Mesendoderm (in vitro differentiated cells): Measurements from ENCODE around the gene EIF1AX.
"Not testable (repeated sequence)": the region's sequence is repeated elsewhere in the genome, so short reads cannot be mapped to it uniquely, and the experiment has no call there.

Source experiments
- DNase-seq: peaks from one replicate; pipeline ENCODE4 v3.0.0; 2013
- H2AK5ac ChIP-seq: 2 replicates; pipeline ENCODE4 v1.6.1; 2013; ENCODE audit warnings: low read length, inconsistent platforms
- H2BK120ac ChIP-seq: 2 replicates; pipeline ENCODE4 v1.6.1; 2013; ENCODE audit warnings: low read depth, mild to moderate bottlenecking, low read length, moderate library complexity, mixed read lengths
- H2BK15ac ChIP-seq: replicated peaks from 2 replicates; pipeline ENCODE4 v1.6.1; 2013; ENCODE audit warnings: low read depth, mild to moderate bottlenecking, moderate library complexity
- H2BK5ac ChIP-seq: 2 replicates; pipeline ENCODE4 v1.6.1; 2013; ENCODE audit warnings: low read length, inconsistent platforms
- H3K18ac ChIP-seq: 2 replicates; pipeline ENCODE4 v1.6.1; 2013; ENCODE audit warnings: mild to moderate bottlenecking, low read length, mixed read lengths
- H3K23ac ChIP-seq: one replicate; pipeline ENCODE4 v1.6.1; 2013; ENCODE audit warnings: low read length
- H3K27ac ChIP-seq: 2 replicates; pipeline ENCODE4 v1.5.1; 2013; ENCODE audit warnings: low read depth, mild to moderate bottlenecking, inconsistent platforms, low read length, moderate library complexity
- H3K27me3 ChIP-seq: 2 replicates; pipeline ENCODE4 v1.6.1; 2013; ENCODE audit warnings: low read length, control low read depth, mild to moderate bottlenecking, inconsistent platforms; ENCODE audit not compliant: insufficient read depth, poor library complexity
- H3K36me3 ChIP-seq: 2 replicates; pipeline ENCODE4 v1.6.1; 2013; ENCODE audit warnings: low read length, inconsistent platforms; ENCODE audit not compliant: control insufficient read depth, insufficient read depth
- H3K4ac ChIP-seq: one replicate; pipeline ENCODE4 v1.6.1; 2013; ENCODE audit warnings: low read depth, mild to moderate bottlenecking, low read length, moderate library complexity
- H3K4me1 ChIP-seq: 2 replicates; pipeline ENCODE4 v1.6.1; 2013; ENCODE audit warnings: low read depth, low read length, inconsistent platforms; ENCODE audit not compliant: control insufficient read depth
- H3K4me2 ChIP-seq: 2 replicates; pipeline ENCODE4 v1.6.1; 2013; ENCODE audit warnings: low read length
- H3K4me3 ChIP-seq: 2 replicates; pipeline ENCODE4 v1.5.1; 2013; ENCODE audit warnings: mild to moderate bottlenecking, low read length
- H3K56ac ChIP-seq: one replicate; pipeline ENCODE4 v1.6.1; 2013; ENCODE audit warnings: low read length
- H3K79me1 ChIP-seq: 2 replicates; pipeline ENCODE4 v1.6.1; 2013; ENCODE audit warnings: low read length, inconsistent platforms
- H3K79me2 ChIP-seq: 2 replicates; pipeline ENCODE4 v1.6.1; 2013; ENCODE audit warnings: mild to moderate bottlenecking, low read length; ENCODE audit not compliant: control insufficient read depth, insufficient read depth
- H3K9ac ChIP-seq: 2 replicates; pipeline ENCODE4 v1.6.1; 2013; ENCODE audit warnings: low read length, inconsistent platforms
- H4K5ac ChIP-seq: one replicate; pipeline ENCODE4 v1.6.1; 2013; ENCODE audit warnings: low read length
- H4K8ac ChIP-seq: one replicate; pipeline ENCODE4 v1.6.1; 2013; ENCODE audit warnings: low read depth, mild to moderate bottlenecking, control low read depth, low read length, moderate library complexity
- WGBS: extraction: QIAGEN DNeasy Blood & Tissue Kit; methylation state at CpG from one replicate; pipeline ENCODE4 v1.1.7; 2013; ENCODE audit warnings: low lambda C conversion rate, missing lambda C conversion rate; ENCODE audit not compliant: insufficient coverage; ENCODE audit errors: extremely low coverage; 5-methylcytosine and 5-hydroxymethylcytosine counted together

The EIF1AX gene

GRCh38 chrX:20173313-20173712 lies 31.7 kb upstream of the EIF1AX start:
- H3K36me3 ChIP-seq: no peaks in the 10 kb centered on the region
- no peak overlapping the region for H3K4me3 ChIP-seq
- H3K23ac ChIP-seq: no peak overlapping the region
- no peaks in the 10 kb centered on the region for H3K79me1 ChIP-seq
- H2BK5ac ChIP-seq: no peak overlapping the region
- no peak overlapping the region for H4K5ac ChIP-seq
- DNase-seq: no peak
- H3K4me2 ChIP-seq: no peak overlapping the region
- no peak overlapping the region for H2BK120ac ChIP-seq
- H4K8ac ChIP-seq: no peak overlapping the region
- no peak overlapping the region for H3K9ac ChIP-seq
- no peak overlapping the region for H2BK15ac ChIP-seq
- H3K27me3 ChIP-seq: no peaks in the 10 kb centered on the region
- no peak overlapping the region for H3K56ac ChIP-seq
- no peak overlapping the region for H3K4ac ChIP-seq
- no peak overlapping the region for H3K18ac ChIP-seq
- no peaks in the 10 kb centered on the region for H3K79me2 ChIP-seq
- no peak overlapping the region for H2AK5ac ChIP-seq
- WGBS: no CpG with 5 or more reads among the region's 2 CpGs
- no peaks in the 10 kb centered on the region for H3K4me1 ChIP-seq
- no peak overlapping the region for H3K27ac ChIP-seq

GRCh38 chrX:20171887-20172286 lies 30.2 kb upstream of the EIF1AX start:
- Histone ChIP-seq H3K18ac (no peak overlapping the region), H3K79me1 (no peaks in the 10 kb centered on the region), H3K36me3 (no peaks in the 10 kb centered on the region), H3K79me2 (no peaks in the 10 kb centered on the region), H3K27ac (no peak overlapping the region), H2BK15ac (no peak overlapping the region), H2BK5ac (no peak overlapping the region), H3K4me2 (no peak overlapping the region), H3K4me3 (no peak overlapping the region), H4K8ac (no peak overlapping the region), H2BK120ac (no peak overlapping the region), H3K27me3 (no peaks in the 10 kb centered on the region), H3K4ac (no peak overlapping the region), H3K4me1 (no peaks in the 10 kb centered on the region), H2AK5ac (no peak overlapping the region), H4K5ac (no peak overlapping the region), H3K56ac (no peak overlapping the region), H3K9ac (no peak overlapping the region), H3K23ac (no peak overlapping the region)
- no peak for DNase-seq
- no CpG with 5 or more reads among the region's 3 CpGs for WGBS

- not testable (repeated sequence) for DNase-seq, H3K18ac ChIP-seq, H3K36me3 ChIP-seq, H3K56ac ChIP-seq, H3K79me2 ChIP-seq, H2BK120ac ChIP-seq, H2AK5ac ChIP-seq, H3K4me3 ChIP-seq, H3K27me3 ChIP-seq, H3K4me2 ChIP-seq, H4K8ac ChIP-seq, H3K9ac ChIP-seq, H2BK15ac ChIP-seq, H3K79me1 ChIP-seq, H3K27ac ChIP-seq, H3K4me1 ChIP-seq, H2BK5ac ChIP-seq, H3K23ac ChIP-seq, H4K5ac ChIP-seq, H3K4ac ChIP-seq
Measured at GRCh38 chrX:20162516-20162915, 20.9 kb upstream of the EIF1AX start.

- Histone ChIP-seq H2BK5ac (no peak overlapping the region), H2AK5ac (no peak overlapping the region), H3K79me2 (no peaks in the 10 kb centered on the region), H3K27me3 (no peaks in the 10 kb centered on the region), H3K4me3 (no peak overlapping the region), H3K9ac (no peak overlapping the region), H2BK120ac (no peak overlapping the region), H3K56ac (no peak overlapping the region), H3K4me1 (no peaks in the 10 kb centered on the region), H3K36me3 (no peaks in the 10 kb centered on the region), H3K27ac (no peak overlapping the region), H3K4ac (no peak overlapping the region), H4K5ac (no peak overlapping the region), H3K23ac (no peak overlapping the region), H4K8ac (no peak overlapping the region), H2BK15ac (no peak overlapping the region), H3K18ac (no peak overlapping the region), H3K4me2 (no peak overlapping the region), H3K79me1 (no peaks in the 10 kb centered on the region)
- WGBS: no CpG with 5 or more reads among the region's 4 CpGs
- no peak for DNase-seq
Measured at GRCh38 chrX:20159797-20160385, 18.3 kb upstream of the EIF1AX start.

- no peak overlapping the region for H2BK15ac ChIP-seq
- H4K8ac ChIP-seq: no peak overlapping the region
- no peak overlapping the region for H2BK120ac ChIP-seq
- H3K27me3 ChIP-seq: no peaks in the 10 kb centered on the region
- H4K5ac ChIP-seq: no peak overlapping the region
- no peaks in the 10 kb centered on the region for H3K4me1 ChIP-seq
- DNase-seq: no peak
- H3K4me3 ChIP-seq: no peak overlapping the region
- H3K56ac ChIP-seq: no peak overlapping the region
- H3K23ac ChIP-seq: no peak overlapping the region
- H3K27ac ChIP-seq: no peak overlapping the region
- no peak overlapping the region for H3K4ac ChIP-seq
- H3K79me1 ChIP-seq: no peaks in the 10 kb centered on the region
- no peak overlapping the region for H2BK5ac ChIP-seq
- no peak overlapping the region for H2AK5ac ChIP-seq
- WGBS: no CpG with 5 or more reads among the region's 3 CpGs
- no peaks in the 10 kb centered on the region for H3K79me2 ChIP-seq
- H3K4me2 ChIP-seq: no peak overlapping the region
- no peak overlapping the region for H3K18ac ChIP-seq
- H3K36me3 ChIP-seq: no peaks in the 10 kb centered on the region
- no peak overlapping the region for H3K9ac ChIP-seq
Measured at GRCh38 chrX:20151689-20152088, 10.1 kb upstream of the EIF1AX start.

GRCh38 chrX:20149326-20149725 lies 7.7 kb upstream of the EIF1AX start:
- no peak for DNase-seq
- no peak overlapping the region for H3K56ac ChIP-seq
- no peaks in the 10 kb centered on the region for H3K79me2 ChIP-seq
- H3K9ac ChIP-seq: no peak overlapping the region
- no peak overlapping the region for H2BK15ac ChIP-seq
- no peak overlapping the region for H3K4me3 ChIP-seq
- H2BK120ac ChIP-seq: no peak overlapping the region
- WGBS: no CpG with 5 or more reads among the region's 2 CpGs
- H3K23ac ChIP-seq: no peak overlapping the region
- H4K5ac ChIP-seq: no peak overlapping the region
- no peak overlapping the region for H2AK5ac ChIP-seq
- H2BK5ac ChIP-seq: no peak overlapping the region
- H3K79me1 ChIP-seq: no peaks in the 10 kb centered on the region
- no peak overlapping the region for H3K4me2 ChIP-seq
- no peaks in the 10 kb centered on the region for H3K27me3 ChIP-seq
- no peak overlapping the region for H3K18ac ChIP-seq
- no peak overlapping the region for H4K8ac ChIP-seq
- no peak overlapping the region for H3K4ac ChIP-seq
- H3K27ac ChIP-seq: no peak overlapping the region
- no peaks in the 10 kb centered on the region for H3K4me1 ChIP-seq
- no peaks in the 10 kb centered on the region for H3K36me3 ChIP-seq
